ENCODE results near the gene ADCY2.

ADCY2 gene

GRCh38 chr5:7473115-7473514 is 77.2 kb downstream of the ADCY2 start:
- peaks cover 26% of the 10 kb centered on the region for H3K4me1 ChIP-seq (ENCODE audit: control insufficient read depth, insufficient read depth, low read length)
- peaks cover 7% of the 10 kb centered on the region; the same call in 1 of the 2 replicates for H3K9me3 ChIP-seq (ENCODE audit: control insufficient read depth, insufficient read depth, low read depth, low read length)
- no peaks in the 10 kb centered on the region for H3K27me3 ChIP-seq (ENCODE audit: control insufficient read depth, insufficient read depth, low read length)
- peak overlapping the region; percentile 33; the same call in 1 of the 2 replicates for H3K27ac ChIP-seq (ENCODE audit: low read depth, low read length)
- H3K36me3 ChIP-seq (ENCODE audit: control insufficient read depth, insufficient read depth, low read length), result no peaks in the 10 kb centered on the region
- H3K9ac ChIP-seq (ENCODE audit: low read length), result no peak overlapping the region
- no peak overlapping the region for H3K4me3 ChIP-seq (ENCODE audit: low read depth, low read length)

- H3K9ac ChIP-seq (ENCODE audit: low read length), result no peak overlapping the region
- H3K4me1 ChIP-seq (ENCODE audit: control insufficient read depth, insufficient read depth, low read length), result peaks cover 26% of the 10 kb centered on the region
- peaks cover 7% of the 10 kb centered on the region; the same call in 1 of the 2 replicates for H3K9me3 ChIP-seq (ENCODE audit: control insufficient read depth, insufficient read depth, low read depth, low read length)
- H3K27me3 ChIP-seq (ENCODE audit: control insufficient read depth, insufficient read depth, low read length), result no peaks in the 10 kb centered on the region
- no peaks in the 10 kb centered on the region for H3K36me3 ChIP-seq (ENCODE audit: control insufficient read depth, insufficient read depth, low read length)
- H3K27ac ChIP-seq (ENCODE audit: low read depth, low read length), result peak overlapping the region; percentile 33
- no peak overlapping the region for H3K4me3 ChIP-seq (ENCODE audit: low read depth, low read length)
Observed at GRCh38 chr5:7473668-7474215, 77.8 kb downstream of the ADCY2 start.

DNA sequence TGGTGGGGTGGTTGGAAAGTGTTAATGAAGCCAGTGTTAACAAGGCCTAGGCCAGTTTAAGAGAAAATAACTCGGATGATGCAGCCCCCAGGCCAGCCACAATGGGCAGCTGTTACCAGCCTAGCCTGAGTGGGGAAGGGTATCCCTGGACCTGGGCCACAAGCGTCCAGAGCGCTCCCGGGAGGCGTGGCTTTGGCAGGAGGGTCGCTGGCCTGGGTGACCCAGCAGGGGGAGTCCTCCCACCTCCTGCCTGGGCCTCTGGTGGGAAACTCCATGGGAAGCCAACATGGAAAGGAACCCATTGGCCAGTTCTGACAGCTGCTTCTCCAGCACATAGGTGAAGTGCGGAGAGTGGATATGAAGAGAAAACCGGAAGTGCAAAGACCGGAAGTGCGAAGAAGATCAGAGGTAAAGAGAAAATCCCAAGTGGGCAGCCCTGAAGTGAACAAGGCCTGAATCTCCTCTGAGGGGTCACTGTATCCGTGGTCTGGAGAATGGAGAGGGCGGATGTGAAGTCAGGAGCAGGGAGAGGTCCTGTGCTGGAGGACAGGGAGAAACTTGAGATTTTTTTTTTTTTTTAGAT is 79.0 kb downstream of the ADCY2 start:
- Histone ChIP-seq H3K36me3 (ENCODE audit: control insufficient read depth, insufficient read depth, low read length) (no peaks in the 10 kb centered on the region), H3K4me3 (ENCODE audit: low read depth, low read length) (no peak overlapping the region), H3K4me1 (ENCODE audit: control insufficient read depth, insufficient read depth, low read length) (peaks cover 26% of the 10 kb centered on the region), H3K27me3 (ENCODE audit: control insufficient read depth, insufficient read depth, low read length) (no peaks in the 10 kb centered on the region), H3K9ac (ENCODE audit: low read length) (no peak overlapping the region), H3K9me3 (ENCODE audit: control insufficient read depth, insufficient read depth, low read depth, low read length) (peaks cover 7% of the 10 kb centered on the region; the same call in 1 of the 2 replicates), H3K27ac (ENCODE audit: low read depth, low read length) (no peak overlapping the region)

DNA sequence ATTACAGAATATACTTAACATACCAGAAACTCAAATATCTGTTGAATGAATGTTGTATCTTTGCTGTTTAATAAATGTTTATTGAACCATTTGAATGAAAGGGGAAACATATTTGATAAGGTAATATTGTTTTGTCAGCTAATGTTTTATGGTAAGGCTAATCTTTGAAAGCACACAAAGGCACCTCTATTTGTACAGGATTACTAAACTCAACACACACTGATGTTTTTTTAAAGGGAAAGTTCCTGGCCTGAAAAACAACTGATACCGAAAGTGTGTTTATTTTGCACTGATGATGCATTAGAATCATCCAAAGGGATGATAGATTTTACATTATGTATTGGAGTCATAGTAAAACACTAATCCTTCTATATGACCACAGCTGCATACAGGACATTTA is 82.5 kb downstream of the ADCY2 start:
- no peak overlapping the region for H3K4me3 ChIP-seq (ENCODE audit: low read depth, low read length)
- no peaks in the 10 kb centered on the region for H3K27me3 ChIP-seq (ENCODE audit: control insufficient read depth, insufficient read depth, low read length)
- no peaks in the 10 kb centered on the region for H3K36me3 ChIP-seq (ENCODE audit: control insufficient read depth, insufficient read depth, low read length)
- H3K4me1 ChIP-seq (ENCODE audit: control insufficient read depth, insufficient read depth, low read length), result peaks cover 17% of the 10 kb centered on the region
- H3K27ac ChIP-seq (ENCODE audit: low read depth, low read length), result no peak overlapping the region
- no peaks in the 10 kb centered on the region for H3K9me3 ChIP-seq (ENCODE audit: control insufficient read depth, insufficient read depth, low read depth, low read length)
- no peak overlapping the region for H3K9ac ChIP-seq (ENCODE audit: low read length)

DNA sequence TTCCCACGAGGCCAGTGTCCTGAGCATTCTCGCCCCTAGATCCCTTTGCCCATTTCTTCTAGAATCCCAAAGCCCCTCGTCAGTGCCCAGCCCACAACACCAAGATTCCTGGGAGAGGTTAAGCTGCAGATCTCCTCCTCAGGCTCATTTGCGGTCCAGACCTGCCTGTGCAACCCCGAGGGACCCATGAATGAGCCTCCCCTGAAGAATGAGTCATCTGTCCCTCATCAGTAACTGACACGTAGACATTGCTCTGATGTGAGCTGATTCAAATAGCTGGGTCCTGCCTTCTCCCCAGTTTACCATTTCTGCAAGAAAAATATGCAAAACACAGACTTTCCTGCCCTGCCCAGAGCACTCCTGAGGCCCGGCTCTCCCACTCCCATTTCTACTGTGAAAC is 92.8 kb downstream of the ADCY2 start:
- H3K36me3 ChIP-seq (ENCODE audit: control insufficient read depth, insufficient read depth, low read length), result peaks cover 15% of the 10 kb centered on the region
- H3K9ac ChIP-seq (ENCODE audit: low read length), result no peak overlapping the region
- peaks cover 19% of the 10 kb centered on the region for H3K4me1 ChIP-seq (ENCODE audit: control insufficient read depth, insufficient read depth, low read length)
- no peak overlapping the region for H3K4me3 ChIP-seq (ENCODE audit: low read depth, low read length)
- peaks cover 13% of the 10 kb centered on the region for H3K9me3 ChIP-seq (ENCODE audit: control insufficient read depth, insufficient read depth, low read depth, low read length)
- H3K27me3 ChIP-seq (ENCODE audit: control insufficient read depth, insufficient read depth, low read length), result no peaks in the 10 kb centered on the region
- H3K27ac ChIP-seq (ENCODE audit: low read depth, low read length), result no peak overlapping the region

DNA sequence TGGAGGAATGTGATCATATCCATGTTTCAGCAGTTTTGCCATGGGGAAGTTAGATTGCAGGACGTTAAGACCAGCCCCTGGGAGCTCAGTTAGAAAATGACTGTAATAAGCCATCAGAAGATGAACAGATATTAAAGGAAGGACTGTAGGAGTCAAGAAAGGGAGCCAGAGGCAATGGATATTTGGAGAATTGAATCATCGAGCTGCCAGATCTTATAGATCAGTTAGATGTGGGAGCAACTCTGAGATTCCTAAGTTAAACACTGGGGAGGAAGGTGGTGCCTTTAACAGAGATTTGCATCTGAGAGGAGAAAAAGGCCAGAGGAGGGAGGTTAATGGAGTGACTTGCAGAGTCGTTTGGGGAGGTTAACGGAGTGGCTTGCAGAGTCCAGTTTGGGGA is 96.4 kb downstream of the ADCY2 start:
- no peaks in the 10 kb centered on the region for H3K27me3 ChIP-seq (ENCODE audit: control insufficient read depth, insufficient read depth, low read length)
- peaks cover 13% of the 10 kb centered on the region for H3K9me3 ChIP-seq (ENCODE audit: control insufficient read depth, insufficient read depth, low read depth, low read length)
- H3K27ac ChIP-seq (ENCODE audit: low read depth, low read length), result no peak overlapping the region
- peaks cover 9% of the 10 kb centered on the region for H3K36me3 ChIP-seq (ENCODE audit: control insufficient read depth, insufficient read depth, low read length)
- no peak overlapping the region for H3K9ac ChIP-seq (ENCODE audit: low read length)
- peaks cover 33% of the 10 kb centered on the region for H3K4me1 ChIP-seq (ENCODE audit: control insufficient read depth, insufficient read depth, low read length)
- H3K4me3 ChIP-seq (ENCODE audit: low read depth, low read length), result no peak overlapping the region

DNA sequence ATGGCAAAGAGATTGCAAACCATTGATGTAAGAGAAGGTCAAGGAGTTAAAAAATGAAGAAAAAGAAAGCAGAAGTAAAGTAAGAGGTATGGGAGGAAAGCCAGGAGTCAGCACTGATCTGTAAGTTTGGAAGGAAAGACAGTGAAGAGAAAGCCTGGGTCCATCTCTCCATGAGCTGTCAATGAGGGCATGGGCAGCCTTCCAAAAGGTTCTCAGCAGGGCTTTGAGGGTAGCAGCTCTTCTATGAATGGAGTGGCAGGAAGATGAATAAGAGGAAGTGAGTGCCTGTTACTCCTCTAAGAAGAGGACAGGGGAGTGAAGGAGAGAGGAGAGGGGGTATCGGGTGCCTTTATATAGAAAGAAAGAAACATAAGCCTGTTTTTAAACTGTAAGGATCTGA is 97.1 kb downstream of the ADCY2 start:
- Histone ChIP-seq H3K4me1 (ENCODE audit: control insufficient read depth, insufficient read depth, low read length) (peaks cover 33% of the 10 kb centered on the region), H3K36me3 (ENCODE audit: control insufficient read depth, insufficient read depth, low read length) (peaks cover 8% of the 10 kb centered on the region), H3K27ac (ENCODE audit: low read depth, low read length) (no peak overlapping the region), H3K4me3 (ENCODE audit: low read depth, low read length) (no peak overlapping the region), H3K9ac (ENCODE audit: low read length) (no peak overlapping the region), H3K27me3 (ENCODE audit: control insufficient read depth, insufficient read depth, low read length) (no peaks in the 10 kb centered on the region), H3K9me3 (ENCODE audit: control insufficient read depth, insufficient read depth, low read depth, low read length) (peaks cover 12% of the 10 kb centered on the region)

- peaks cover 3% of the 10 kb centered on the region for H3K36me3 ChIP-seq (ENCODE audit: control insufficient read depth, insufficient read depth, low read length)
Observed at GRCh38 chr5:7493622-7494021, 97.7 kb downstream of the ADCY2 start.

DNA sequence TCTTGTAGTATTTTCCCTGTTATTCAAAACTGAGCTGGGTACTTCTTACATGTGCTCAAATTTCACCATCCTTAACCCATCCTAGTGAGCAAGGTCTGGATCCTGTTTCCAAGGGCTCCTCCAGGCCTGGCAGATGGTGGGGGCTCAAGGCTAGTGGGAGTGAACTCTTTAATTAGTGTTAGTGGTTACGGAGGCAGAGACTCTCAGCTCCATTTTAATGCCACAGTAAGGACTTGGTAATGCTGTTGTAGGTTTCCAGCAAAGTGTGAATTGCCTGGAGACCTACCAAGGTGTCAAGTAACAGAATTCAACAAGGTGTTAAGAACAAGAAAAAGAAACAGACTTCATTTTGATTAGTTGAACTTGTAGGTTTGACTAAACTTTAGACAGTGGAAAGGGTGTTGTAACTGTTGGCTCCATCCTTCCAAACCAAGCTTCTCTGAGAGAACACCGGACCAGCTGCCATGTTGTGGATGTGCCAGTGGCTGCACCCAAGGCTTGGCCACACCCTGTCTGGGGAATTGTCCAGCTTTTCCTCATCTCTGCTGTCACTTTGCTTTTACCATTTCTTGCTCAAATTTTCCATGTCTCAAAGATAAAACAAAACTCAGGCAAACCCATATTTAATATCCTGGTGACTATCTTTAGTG is 98.7 kb downstream of the ADCY2 start:
- H3K9me3 ChIP-seq (ENCODE audit: control insufficient read depth, insufficient read depth, low read depth, low read length), result no peaks in the 10 kb centered on the region
- H3K9ac ChIP-seq (ENCODE audit: low read length), result no peak overlapping the region
- no peaks in the 10 kb centered on the region for H3K36me3 ChIP-seq (ENCODE audit: control insufficient read depth, insufficient read depth, low read length)
- H3K4me1 ChIP-seq (ENCODE audit: control insufficient read depth, insufficient read depth, low read length), result peaks cover 33% of the 10 kb centered on the region
- no peaks in the 10 kb centered on the region for H3K27me3 ChIP-seq (ENCODE audit: control insufficient read depth, insufficient read depth, low read length)
- H3K4me3 ChIP-seq (ENCODE audit: low read depth, low read length), result no peak overlapping the region
- H3K27ac ChIP-seq (ENCODE audit: low read depth, low read length), result no peak overlapping the region

More at GRCh38 chr5:7493622-7494021, 97.7 kb downstream of the ADCY2 start:
- H3K9me3 ChIP-seq (ENCODE audit: control insufficient read depth, insufficient read depth, low read depth, low read length), result peaks cover 7% of the 10 kb centered on the region
- H3K4me1 ChIP-seq (ENCODE audit: control insufficient read depth, insufficient read depth, low read length), result peaks cover 33% of the 10 kb centered on the region
- H3K4me3 ChIP-seq (ENCODE audit: low read depth, low read length), result no peak overlapping the region
- H3K9ac ChIP-seq (ENCODE audit: low read length), result no peak overlapping the region
- H3K27ac ChIP-seq (ENCODE audit: low read depth, low read length), result no peak overlapping the region
- no peaks in the 10 kb centered on the region for H3K27me3 ChIP-seq (ENCODE audit: control insufficient read depth, insufficient read depth, low read length)

DNA sequence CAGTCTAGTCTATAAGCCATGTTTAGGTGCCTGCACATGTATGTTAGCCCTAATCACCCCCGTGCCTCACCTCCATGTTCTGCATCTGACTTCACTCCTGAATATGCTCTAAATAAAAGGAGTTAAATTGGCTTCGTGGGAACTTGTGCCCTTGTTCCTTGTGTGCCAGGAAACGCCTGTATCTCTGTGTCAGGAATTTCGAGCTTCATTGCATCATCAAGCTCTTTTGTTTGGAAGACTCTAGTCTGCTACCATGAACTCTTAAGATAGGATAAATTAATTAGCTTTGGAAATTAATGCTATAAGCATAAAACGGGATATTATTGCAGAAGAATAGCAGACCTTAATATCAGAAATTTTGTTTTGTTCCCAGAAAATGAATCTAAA is 99.2 kb downstream of the ADCY2 start:
- no peak overlapping the region for H3K4me3 ChIP-seq (ENCODE audit: low read depth, low read length)
- H3K36me3 ChIP-seq (ENCODE audit: control insufficient read depth, insufficient read depth, low read length), result no peaks in the 10 kb centered on the region

DNA sequence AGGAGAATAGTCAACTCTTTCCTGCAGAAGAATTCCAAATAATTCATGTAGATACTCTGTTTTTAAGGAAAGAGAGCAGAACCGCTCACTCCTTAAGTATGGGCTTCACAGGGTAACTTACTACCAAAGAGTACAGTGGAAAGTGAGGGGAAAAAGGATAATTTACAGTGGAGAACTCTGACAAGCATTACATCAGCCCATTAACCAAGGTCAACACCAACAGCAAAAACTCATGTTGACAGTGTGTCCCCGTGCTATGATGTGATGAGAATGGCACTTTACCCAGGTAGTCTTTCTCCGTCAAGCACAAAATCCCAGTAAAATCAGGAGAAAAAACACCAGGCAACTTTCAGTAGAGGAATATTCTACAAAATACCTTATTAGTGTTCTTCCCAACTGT is 104.3 kb downstream of the ADCY2 start:
- Histone ChIP-seq H3K36me3 (ENCODE audit: control insufficient read depth, insufficient read depth, low read length) (0 out of 2 replicates have a peak, but pooled peaks cover 5% of the 10 kb centered on the region), H3K9ac (ENCODE audit: low read length) (no peak overlapping the region), H3K9me3 (ENCODE audit: control insufficient read depth, insufficient read depth, low read depth, low read length) (no peaks in the 10 kb centered on the region), H3K27me3 (ENCODE audit: control insufficient read depth, insufficient read depth, low read length) (no peaks in the 10 kb centered on the region), H3K4me3 (ENCODE audit: low read depth, low read length) (no peak overlapping the region), H3K27ac (ENCODE audit: low read depth, low read length) (no peak overlapping the region), H3K4me1 (ENCODE audit: control insufficient read depth, insufficient read depth, low read length) (peaks cover 24% of the 10 kb centered on the region)

More for the DNA sequence above, 99.2 kb downstream of the ADCY2 start:
- H3K9me3 ChIP-seq (ENCODE audit: control insufficient read depth, insufficient read depth, low read depth, low read length), result no peaks in the 10 kb centered on the region
- H3K27me3 ChIP-seq (ENCODE audit: control insufficient read depth, insufficient read depth, low read length), result no peaks in the 10 kb centered on the region
- H3K27ac ChIP-seq (ENCODE audit: low read depth, low read length), result no peak overlapping the region
- peaks cover 34% of the 10 kb centered on the region for H3K4me1 ChIP-seq (ENCODE audit: control insufficient read depth, insufficient read depth, low read length)
- H3K9ac ChIP-seq (ENCODE audit: low read length), result no peak overlapping the region

All from HUES6 (cell line).